Measurements from ENCODE around the gene IMPA2.

GRCh38 chr18:12021596-12021995 is 40.3 kb downstream of the IMPA2 start:
- TF ChIP-seq ZNF614 (CRISPR knock-in tag; IDR thresholded peaks at IDR 0.05; ENCODE audit: borderline replicate concordance): no peak
- no peak for TF ChIP-seq ZBTB4 (CRISPR knock-in tag; IDR thresholded peaks at IDR 0.05; ENCODE audit: borderline replicate concordance)
- no peak for TF ChIP-seq MAZ (IDR thresholded peaks at IDR 0.05; ENCODE audit: borderline replicate concordance, low read depth, low read length)
- TF ChIP-seq MAZ (CRISPR knock-in tag; IDR thresholded peaks at IDR 0.05; ENCODE audit: low read depth): no peak
- TF ChIP-seq CTCF (CRISPR knock-in tag; IDR thresholded peaks at IDR 0.05): no peak
- TF ChIP-seq KDM6A (CRISPR knock-in tag; IDR thresholded peaks at IDR 0.05; ENCODE audit: low read depth): no peak
- no peak for TF ChIP-seq TFE3 (CRISPR knock-in tag; IDR thresholded peaks at IDR 0.05)
- TF ChIP-seq PCBP1 (IDR thresholded peaks at IDR 0.05; ENCODE audit: borderline replicate concordance, low read depth, low read length): no peak
- TF ChIP-seq ETV5 (CRISPR knock-in tag; IDR thresholded peaks at IDR 0.05; ENCODE audit: borderline replicate concordance): no peak

All from HepG2 (cell line).